Stimulated activated CD8-positive, alpha-beta memory T cell treated with anti-CD3 and anti-CD28 coated beads, Interleukin-7, amount 100 ng/mL, for 48 hours (primary cell): ENCODE measurements around the gene GPR22.

Experiments
- DNase-seq, 2 donors: peaks; one replicate each; pipeline ENCODE4 v3.0.0-alpha.2; 2020; ENCODE audit warnings: low read depth in 1 of 2; ENCODE audit errors: extremely low read depth in 1 of 2

Gene GPR22

DNA sequence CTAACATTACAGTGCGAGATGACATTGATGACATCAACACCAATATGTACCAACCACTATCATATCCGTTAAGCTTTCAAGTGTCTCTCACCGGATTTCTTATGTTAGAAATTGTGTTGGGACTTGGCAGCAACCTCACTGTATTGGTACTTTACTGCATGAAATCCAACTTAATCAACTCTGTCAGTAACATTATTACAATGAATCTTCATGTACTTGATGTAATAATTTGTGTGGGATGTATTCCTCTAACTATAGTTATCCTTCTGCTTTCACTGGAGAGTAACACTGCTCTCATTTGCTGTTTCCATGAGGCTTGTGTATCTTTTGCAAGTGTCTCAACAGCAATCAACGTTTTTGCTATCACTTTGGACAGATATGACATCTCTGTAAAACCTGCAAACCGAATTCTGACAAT lies 4.3 kb downstream of the GPR22 start:
- no peak for DNase-seq

DNA sequence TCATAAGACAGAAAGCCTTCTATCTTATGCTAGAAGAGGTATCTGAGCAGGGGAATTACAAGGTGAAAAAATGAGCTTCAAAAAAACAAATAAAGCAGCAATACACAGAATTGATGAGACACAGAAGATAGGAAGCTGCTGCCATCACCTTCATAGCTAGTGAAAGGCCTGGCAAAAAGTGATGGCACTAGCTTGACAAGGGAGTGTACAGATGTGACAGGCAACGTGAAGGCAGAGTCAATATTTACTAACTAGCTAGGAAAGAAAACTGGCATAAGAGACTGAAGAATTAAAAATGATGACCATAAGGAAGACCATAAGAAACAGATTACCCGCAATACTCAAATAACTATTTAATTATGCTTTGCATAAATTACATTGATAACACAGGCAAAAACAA lies 9.4 kb downstream of the GPR22 start:
- no peak for DNase-seq

DNA sequence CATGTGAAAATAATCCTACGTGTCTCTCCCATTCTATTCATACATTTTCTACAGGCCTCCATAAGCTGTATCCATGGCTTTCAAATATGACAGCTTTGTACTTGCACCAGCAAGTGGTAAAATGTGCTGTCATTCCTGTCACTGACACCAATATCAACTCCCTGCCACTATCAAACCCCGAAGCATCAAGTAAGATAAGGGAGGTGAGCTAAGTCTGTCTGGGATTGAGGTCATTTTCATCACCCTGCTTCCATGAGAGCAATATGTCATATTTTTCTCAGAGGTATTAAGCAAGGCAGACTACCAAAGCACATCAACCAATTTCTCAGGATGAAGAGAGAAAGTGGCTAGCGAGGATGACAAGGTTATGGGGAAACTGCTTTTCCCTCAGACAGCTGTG lies 11.1 kb downstream of the GPR22 start:
- DNase-seq: no peak

DNA sequence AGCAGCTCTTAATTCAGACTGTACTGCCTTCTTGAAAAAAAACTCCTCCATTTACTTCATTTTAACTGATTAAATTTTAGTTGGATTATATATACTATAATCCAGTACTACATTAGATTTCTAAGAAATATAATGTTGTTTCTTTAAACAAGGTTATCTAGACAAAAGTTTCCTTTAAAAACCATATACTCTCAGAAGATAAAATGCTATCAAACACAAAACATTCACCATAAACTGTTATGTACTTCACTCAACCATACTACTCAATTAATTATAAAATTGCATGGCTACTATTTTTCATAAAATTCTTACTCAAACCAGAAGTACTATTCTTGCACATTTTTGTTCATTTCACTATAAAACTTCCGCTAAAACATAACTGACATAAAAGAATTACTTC lies 12.7 kb downstream of the GPR22 start:
- no peak for DNase-seq

DNA sequence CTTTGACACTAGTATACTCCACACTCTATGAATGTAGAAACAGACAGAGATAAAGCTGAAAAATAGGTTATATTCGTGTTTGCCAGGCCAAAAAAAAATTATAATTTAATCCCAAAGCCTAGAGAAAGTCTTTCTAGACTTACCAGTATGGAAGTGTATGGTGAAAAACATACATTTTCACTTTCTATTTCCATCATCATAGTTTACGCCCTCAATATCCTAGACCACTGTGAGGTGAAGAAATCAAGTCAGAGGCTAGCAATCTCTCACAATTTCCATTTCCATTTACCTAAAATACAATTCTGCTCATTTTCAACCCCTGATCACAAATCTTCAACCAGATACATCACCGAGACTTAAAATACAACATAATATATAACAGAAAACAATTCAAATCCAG lies 16.2 kb downstream of the GPR22 start:
- DNase-seq: no peak

DNA sequence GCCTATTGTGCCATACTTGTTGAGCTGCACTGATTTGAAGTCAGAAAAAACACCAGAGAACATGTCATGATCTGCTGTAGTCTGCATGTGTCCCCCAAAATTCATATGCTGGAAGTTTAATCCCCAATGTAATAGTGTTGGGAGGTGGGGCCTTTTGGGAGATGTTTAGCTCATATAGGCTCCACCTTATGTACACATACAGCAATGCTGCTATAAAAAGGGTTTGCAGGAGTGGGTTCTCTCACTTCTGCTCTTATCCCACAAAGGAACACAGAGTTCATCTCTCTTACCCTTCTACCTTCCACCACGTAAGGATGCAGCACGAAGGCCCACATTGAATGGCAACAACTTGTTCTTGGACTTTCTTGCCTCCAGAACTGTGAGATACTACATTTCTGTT lies 23.0 kb downstream of the GPR22 start:
- no peak for DNase-seq

DNA sequence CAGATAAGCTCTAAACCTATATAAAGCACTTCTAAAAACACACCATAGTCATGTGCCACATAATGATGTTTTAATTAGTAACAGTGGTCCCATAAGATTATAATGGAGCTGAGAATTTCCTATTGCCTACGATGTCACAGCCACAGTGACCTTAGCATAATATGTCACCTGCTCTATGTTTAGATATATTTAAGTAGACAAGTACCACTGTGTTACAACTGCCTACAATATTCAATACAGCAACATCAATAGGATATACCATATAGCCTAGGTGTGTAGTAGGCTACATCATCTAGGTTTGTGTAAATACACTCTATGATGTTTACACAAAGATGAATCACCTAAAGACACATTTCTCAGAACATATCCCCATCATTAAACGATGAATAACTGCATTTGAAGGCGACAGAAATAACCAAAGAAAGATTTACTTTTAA lies 24.5 kb downstream of the GPR22 start:
- no peak for DNase-seq

DNA sequence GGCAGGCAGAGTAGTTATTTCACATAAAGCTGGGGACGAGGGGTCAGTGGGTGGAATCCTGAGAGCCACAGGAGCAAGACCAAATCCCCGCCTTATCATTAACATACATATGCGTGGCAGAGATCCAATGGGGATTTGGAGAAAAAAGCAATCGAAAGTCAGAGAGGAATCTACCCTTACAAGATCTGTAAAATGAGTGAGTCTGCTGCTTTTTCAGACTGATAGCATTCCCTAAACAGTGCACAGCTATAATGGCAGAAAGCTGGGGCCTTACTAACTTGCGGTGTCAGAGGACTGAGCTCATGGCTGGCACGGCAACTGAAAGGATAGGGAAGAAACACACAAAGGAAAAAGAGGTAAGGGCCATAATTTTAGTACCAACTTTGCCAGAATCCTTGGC lies 25.0 kb downstream of the GPR22 start:
- no peak for DNase-seq

DNA sequence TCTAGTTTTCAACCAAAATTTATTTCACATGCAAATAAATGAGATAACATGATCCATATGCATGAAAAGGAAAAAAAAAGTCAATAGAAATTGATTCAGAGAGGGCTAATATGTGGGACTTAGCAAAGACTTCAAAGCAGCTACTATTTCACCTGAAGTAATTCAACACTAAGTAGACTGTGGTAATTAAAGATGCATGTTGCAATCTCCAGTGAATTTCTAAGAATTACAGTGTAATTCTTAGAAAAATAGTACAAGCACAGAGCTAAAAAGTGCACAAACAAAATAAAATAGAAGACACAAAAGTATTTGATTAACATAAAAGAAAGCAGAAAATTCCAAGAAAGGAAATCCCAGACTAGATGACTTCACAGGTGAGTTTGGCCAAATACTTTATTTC lies 25.7 kb downstream of the GPR22 start:
- no peak for DNase-seq

DNA sequence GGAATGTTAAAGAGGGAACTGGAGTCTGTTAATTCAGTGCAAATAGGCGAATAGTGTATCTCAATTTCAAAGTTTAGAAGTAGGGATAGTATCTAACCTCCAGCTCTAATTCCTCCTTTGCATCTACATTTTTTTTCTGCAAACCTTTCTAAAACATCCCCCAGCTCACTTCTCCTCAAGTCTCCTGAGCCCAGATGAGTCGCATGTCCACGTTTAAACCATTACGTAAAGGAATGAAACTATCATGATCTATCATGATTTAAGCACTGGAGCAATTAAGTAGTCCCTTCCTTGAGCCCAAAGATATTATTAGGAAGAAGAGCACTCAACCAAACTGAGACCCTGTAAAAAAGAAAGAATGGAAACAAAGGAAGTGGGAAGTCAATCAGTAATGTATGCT lies 29.9 kb downstream of the GPR22 start:
- no peak for DNase-seq

DNA sequence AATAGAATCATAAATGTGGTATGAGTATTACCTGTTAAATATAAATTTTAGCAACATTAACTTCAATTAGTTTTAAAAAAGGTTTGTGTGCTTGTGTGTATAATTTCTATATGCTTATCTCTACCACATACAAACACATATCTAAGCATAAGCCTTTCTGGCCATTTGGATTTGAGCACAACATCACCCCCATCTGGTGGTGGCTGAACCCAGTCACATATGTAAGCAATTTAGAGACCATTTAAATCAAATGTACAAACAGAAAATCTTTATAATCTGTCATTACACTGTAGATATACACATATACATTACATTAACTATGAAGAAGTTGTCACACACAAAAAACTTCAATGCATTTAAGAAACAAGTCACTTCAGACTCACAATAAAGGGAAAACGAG lies 31.7 kb downstream of the GPR22 start:
- no peak for DNase-seq

DNA sequence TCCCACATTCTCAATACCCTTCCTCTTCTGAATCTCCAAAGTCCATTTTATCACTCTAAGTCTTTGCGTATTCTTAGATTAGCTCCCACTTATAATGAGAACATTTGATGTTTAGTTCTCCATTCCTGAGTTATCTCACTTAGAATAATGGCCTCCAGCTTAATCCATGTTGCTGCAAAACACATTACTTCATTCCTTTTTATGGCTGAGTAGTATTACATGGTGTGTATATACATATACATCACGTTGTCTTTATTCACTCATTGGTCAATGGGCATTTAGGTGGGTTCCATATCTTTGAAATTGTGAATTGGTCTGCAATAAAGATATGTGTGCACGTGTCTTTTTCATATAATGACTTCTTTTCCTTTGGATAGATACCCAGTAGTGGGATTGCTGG lies 32.3 kb downstream of the GPR22 start:
- DNase-seq: no peak

DNA sequence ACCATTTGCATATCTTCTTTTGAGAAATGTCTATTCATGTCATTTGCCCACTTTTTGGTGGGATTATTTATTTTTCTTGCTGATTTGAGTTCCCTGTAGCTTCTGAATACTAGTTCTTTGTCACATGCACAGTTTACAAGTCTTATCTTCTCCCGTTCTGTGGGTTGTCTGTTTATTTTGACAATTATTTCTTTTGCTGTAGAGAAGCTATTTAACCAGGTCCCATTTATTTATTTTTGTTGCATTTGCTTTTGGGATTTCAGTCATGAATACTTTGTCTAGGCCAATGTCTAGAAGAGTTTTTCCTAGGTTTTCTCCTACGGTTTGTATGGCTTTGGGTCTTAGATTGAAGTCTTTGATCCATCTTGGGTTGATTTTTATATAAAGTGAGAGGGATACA lies 32.9 kb downstream of the GPR22 start:
- DNase-seq: no peak

DNA sequence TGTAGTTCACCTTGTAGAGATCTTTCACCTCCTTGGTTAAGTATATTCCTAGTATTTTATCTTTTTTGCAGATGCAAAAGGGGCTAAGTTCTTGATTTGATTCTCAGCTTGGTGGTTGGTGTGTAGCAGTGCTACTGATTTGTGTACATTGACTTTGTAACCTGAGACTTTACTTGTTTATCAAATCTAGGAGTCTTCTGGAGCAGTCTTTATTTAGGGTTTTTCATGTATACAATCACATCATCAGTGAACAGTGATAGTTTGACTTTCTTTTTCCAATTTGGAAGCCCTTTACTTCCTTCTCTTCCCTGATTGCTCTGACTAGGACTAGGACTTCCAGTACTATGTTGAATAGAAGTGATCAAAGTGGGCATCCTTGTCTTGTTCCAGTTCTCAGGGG lies 33.8 kb downstream of the GPR22 start:
- DNase-seq: no peak

DNA sequence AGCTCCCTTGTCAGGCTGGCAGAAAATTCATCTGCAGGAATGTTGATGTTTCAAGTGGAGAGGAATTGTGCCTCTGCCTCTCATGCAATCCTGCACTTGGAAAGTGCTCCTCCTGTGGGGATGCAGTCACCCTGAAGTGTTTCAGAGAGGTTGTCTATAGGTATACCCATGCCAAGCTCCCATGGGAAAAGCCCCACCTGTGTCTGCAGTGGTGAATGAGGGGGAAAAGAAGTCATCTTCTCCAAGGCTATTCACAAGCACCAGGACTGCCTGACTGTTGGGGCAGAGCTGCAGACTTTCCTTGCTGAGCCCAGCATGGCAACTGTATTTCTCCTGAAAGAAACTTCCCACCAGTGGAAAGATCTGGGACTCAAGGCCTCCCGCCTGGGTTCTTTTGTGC lies 35.5 kb downstream of the GPR22 start:
- DNase-seq: no peak

DNA sequence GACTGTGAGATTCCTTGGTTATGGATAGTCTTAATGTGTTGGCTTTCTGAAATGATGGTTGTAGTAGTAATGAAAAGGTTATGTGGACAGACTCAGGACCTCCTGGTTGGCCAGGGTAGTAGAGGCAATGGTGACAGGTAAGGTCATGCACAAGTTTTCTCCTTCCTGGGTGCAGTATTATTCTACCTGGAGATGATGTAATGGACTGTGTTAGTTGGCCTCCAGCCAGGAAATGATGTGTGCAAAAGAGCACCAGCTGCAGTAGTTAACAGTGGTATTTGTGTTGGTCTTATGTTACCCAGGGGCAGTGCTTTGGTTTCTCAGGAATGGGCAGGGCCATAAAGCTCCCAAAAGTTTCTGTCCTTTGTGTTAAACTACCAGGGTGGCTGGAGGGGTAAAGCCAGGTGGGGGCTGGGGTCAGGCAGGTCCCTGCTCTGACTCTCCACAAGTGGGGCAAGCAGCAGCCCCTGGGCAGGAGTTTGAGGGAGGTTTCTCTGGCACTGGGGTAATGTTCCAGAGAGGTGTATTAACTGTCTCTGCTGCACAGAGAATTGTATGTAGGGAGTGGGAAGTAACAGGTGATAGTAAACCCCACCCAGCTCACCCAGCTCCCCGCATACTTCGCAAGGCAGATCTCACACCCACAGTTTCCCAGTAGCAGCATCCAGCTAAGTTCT lies 36.3 kb downstream of the GPR22 start:
- no peak for DNase-seq

DNA sequence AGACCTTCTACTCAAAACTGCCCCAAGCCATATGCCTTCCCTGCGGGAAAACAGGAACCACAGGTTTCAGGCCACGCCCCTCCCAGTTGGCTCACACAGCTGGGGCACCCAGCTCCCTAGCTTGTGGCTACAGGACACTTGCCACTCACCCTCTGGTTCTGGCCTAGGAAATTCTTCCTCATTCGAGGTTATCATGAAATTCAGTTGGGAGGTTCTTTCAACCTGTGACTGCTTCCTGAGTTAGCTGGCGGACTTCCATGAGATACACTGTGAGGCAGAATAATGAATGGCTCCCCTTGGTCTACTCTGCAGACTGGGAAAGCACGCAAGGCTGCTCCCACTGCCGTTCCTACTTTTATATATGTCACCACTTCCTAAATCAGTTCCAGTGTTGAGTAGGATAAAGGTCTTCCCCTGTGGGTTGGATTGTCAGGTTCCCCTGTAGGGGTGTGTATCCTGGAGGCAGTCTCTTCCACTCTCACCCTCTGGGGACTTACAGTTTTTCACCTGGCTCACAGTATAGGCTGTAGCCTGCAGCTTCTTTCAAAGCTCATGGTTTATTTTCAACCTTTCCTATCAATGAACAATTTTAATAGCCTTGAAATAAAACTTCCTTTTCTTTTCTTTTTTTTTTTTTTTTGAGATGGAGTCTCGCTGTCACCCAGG lies 37.0 kb downstream of the GPR22 start:
- no peak for DNase-seq
